K562 (cell line): ENCODE measurements around the gene HARS2. TPM values are rescaled to one million over a fixed set of nuclear protein-coding genes. Genes with fewer than 3 reads are reported as not detected.

Source experiments
- ATAC-seq: fragments of 200-7000 bp; cut with Tn5 transposase; 3 replicates; pipeline ENCODE4 v1.9.1; 2020; ENCODE audit warnings: moderate library complexity
- BruUV-seq: library from RNA; stranded (reverse); fragments of 400-500 nt; replicated peaks from 2 replicates; lab custom pipeline; 2021; lab: Mats Ljungman, UMichigan
- CTCF ChIA-PET: fragments of 300-600 bp; formaldehyde crosslinking; extraction: SDS; loops from one replicate; lab custom pipeline; 2021; ENCODE audit warnings: low intra/inter-chr PET ratio; lab: Yijun Ruan, JAX
- POLR2A ChIA-PET: fragments of 300-600, 350-650 bp; sonication (Branson Sonifier 250); formaldehyde crosslinking; extraction: SDS; loops from one replicate; lab custom pipeline; 2021; ENCODE audit warnings: antibody characterized with exemption, inconsistent platforms; lab: Yijun Ruan, JAX
- DNase-seq, 4 experiments: peaks; one replicate each; pipeline versions ENCODE4 v3.0.0 to v3.0.0-alpha.2; 2011 to 2018; ENCODE audit warnings: low spot score in 3 of 4, mixed read lengths in 3 of 4; ENCODE audit errors: extremely low read depth in 1 of 4
- FAIRE-seq: peaks from 2 replicates; lab custom pipeline; 2011; peaks lifted over from hg19 to GRCh38; lab: Jason Lieb, UNC
- H2AFZ ChIP-seq: 2 replicates; pipeline ENCODE4 v1.6.0; 2011; ENCODE audit warnings: low read depth, low read length, control low read depth, inconsistent platforms
- H3K27ac ChIP-seq: fragments of 200-600 bp; 3 replicates; pipeline ENCODE4 v1.8.0; 2011; ENCODE audit warnings: low read depth, mild to moderate bottlenecking, control low read depth, inconsistent platforms, low read length, moderate library complexity, mixed read lengths; ENCODE audit errors: extremely low read depth
- H3K27me3 ChIP-seq, 2 experiments: fragments of 300-600 bp in 1 of 2; 2 replicates in 1 of 2; 3 replicates in 1 of 2; pipeline versions ENCODE4 v1.6.0 to v1.8.0; 2011; ENCODE audit warnings: inconsistent platforms in 2 of 2, low read length in 2 of 2, mild to moderate bottlenecking in 1 of 2, mixed read lengths in 1 of 2, moderate library complexity in 1 of 2; ENCODE audit not compliant: control insufficient read depth in 2 of 2, insufficient read depth in 2 of 2
- H3K36me3 ChIP-seq: fragments of 300-600 bp; 3 replicates; pipeline ENCODE4 v1.8.0; 2011; ENCODE audit warnings: mild to moderate bottlenecking, low read length, inconsistent platforms; ENCODE audit not compliant: control insufficient read depth, insufficient read depth
- H3K4me1 ChIP-seq, 2 experiments: fragments of 200-600 bp in 1 of 2; replicated peaks in 1 of 2; 2 replicates in 1 of 2; 3 replicates in 1 of 2; pipeline versions ENCODE4 v1.5.1 to v1.8.0; 2011; ENCODE audit warnings: inconsistent platforms in 2 of 2, low read length in 2 of 2, mild to moderate bottlenecking in 1 of 2, mixed read lengths in 1 of 2, moderate library complexity in 1 of 2; ENCODE audit not compliant: control insufficient read depth in 2 of 2, insufficient read depth in 2 of 2
- H3K4me2 ChIP-seq: 2 replicates; pipeline ENCODE4 v1.6.1; 2011; ENCODE audit warnings: low read length, control low read depth, inconsistent platforms, mixed read lengths; ENCODE audit not compliant: insufficient read depth
- H3K4me3 ChIP-seq: fragments of 200-600 bp; sonication (generic), shearing (Covaris generic); 2 replicates; pipeline ENCODE4 v1.5.1; 2016; ENCODE audit warnings: control low read depth, inconsistent platforms
- H3K79me2 ChIP-seq: fragments of 200-600 bp; 3 replicates; pipeline ENCODE4 v1.8.0; 2011; ENCODE audit warnings: low read length, inconsistent platforms; ENCODE audit not compliant: control insufficient read depth, insufficient read depth
- H3K9ac ChIP-seq, 2 experiments: 2 replicates each; pipeline versions ENCODE4 v1.6.0 to v1.6.1; 2011; ENCODE audit warnings: low read depth in 2 of 2, low read length in 2 of 2, control low read depth in 1 of 2, inconsistent platforms in 1 of 2, mild to moderate bottlenecking in 1 of 2, mixed read lengths in 1 of 2; ENCODE audit not compliant: insufficient read depth in 1 of 2
- H3K9me1 ChIP-seq: one replicate; pipeline ENCODE4 v1.6.0; 2011; ENCODE audit warnings: inconsistent platforms, mild to moderate bottlenecking, low read length, moderate library complexity; ENCODE audit not compliant: control insufficient read depth, insufficient read depth
- H3K9me3 ChIP-seq: replicated peaks from 2 replicates; pipeline ENCODE4 v1.5.1; 2011; ENCODE audit warnings: low read depth, low read length, inconsistent platforms; ENCODE audit not compliant: control insufficient read depth, insufficient read depth
- H4K20me1 ChIP-seq: replicated peaks from 2 replicates; pipeline ENCODE4 v1.6.1; 2011; ENCODE audit warnings: low read length, inconsistent platforms, mixed read lengths; ENCODE audit not compliant: control insufficient read depth, insufficient read depth
- MYNN ChIP-seq, 2 experiments: sonication (generic); formaldehyde crosslinking in 1 of 2; IDR thresholded peaks; 2 replicates each; pipeline versions ENCODE4 v1.5.0 to v1.6.1; 2016 to 2020; ENCODE audit warnings: antibody characterized with exemption in 1 of 2, missing genetic modification reagents in 1 of 2
- PPARD ChIP-seq: fragments of 250-450 bp; sonication (Bioruptor Pico); IDR thresholded peaks from 2 replicates; pipeline ENCODE4 v1.8.0; 2022; ENCODE audit warnings: inconsistent platforms, mild to moderate bottlenecking, moderate library complexity
- SLC30A9 ChIP-seq: fragments of 250-450 bp; sonication (Bioruptor Pico); IDR thresholded peaks from 2 replicates; pipeline ENCODE4 v1.8.0; 2022; ENCODE audit warnings: mild to moderate bottlenecking, moderate library complexity
- SOX6 ChIP-seq: fragments of 450-650 bp; IDR thresholded peaks from 2 replicates; pipeline ENCODE4 v1.6.1; 2014; ENCODE audit warnings: mild to moderate bottlenecking
- ZNF449 ChIP-seq: fragments of 250-450 bp; sonication (Bioruptor Pico); IDR thresholded peaks from 2 replicates; pipeline ENCODE4 v1.8.0; 2022; ENCODE audit warnings: moderate library complexity, mild to moderate bottlenecking, inconsistent platforms
- WGBS: fragments of 100-300 bp; shearing (Covaris generic); methylation state at CpG from one replicate; pipeline ENCODE4 v1.1.6; 2016; ENCODE audit warnings: low coverage, mixed read lengths; ENCODE audit not compliant: insufficient coverage; ENCODE audit errors: missing lambda C conversion rate; 5-methylcytosine and 5-hydroxymethylcytosine counted together
- in situ Hi-C: fragments of 300-500 bp; cut with MboI; formaldehyde crosslinking; loops from 4 replicates; pipeline ENCODE4 v1.15.0; 2018; ENCODE audit warnings: inconsistent platforms, mixed read lengths
- intact Hi-C: fragments of 100-400 bp; cut with micrococcal nuclease; formaldehyde crosslinking; loops from 2 replicates; pipeline ENCODE4 v1.14.2; 2022
- polyA plus RNA-seq, 8 experiments: library from polyadenylated mRNA; depleted of rRNA in 4 of 8; stranded (reverse) in 5 of 8; unstranded in 3 of 8; fragments of >200 nt; fragmentation: Nextera tagmentation in 2 of 8; fragmentation: Illumina TruSeq in 1 of 8; extraction: Ambion mirVana in 2 of 8; extraction: Trizol in 1 of 8; gene quantifications; 2 replicates each; pipeline versions ENCODE4 v1.2.1 to v1.2.3, GENCODE V29; 2011 to 2014; ENCODE audit warnings: inconsistent platforms in 1 of 8, missing spikeins in 1 of 8
- total RNA-seq, 7 experiments: library from RNA; depleted of rRNA in 6 of 7; stranded (reverse); fragments of >200 nt in 6 of 7; fragmentation: Illumina TruSeq in 2 of 7; extraction: Trizol in 2 of 7; gene quantifications; 2 replicates each; pipeline versions ENCODE4 v1.2.1 to v1.2.3, GENCODE V29; 2011 to 2021; ENCODE audit warnings: low replicate concordance in 1 of 7

Gene HARS2
- total and polyA plus RNA-seq, 9 of the 15 experiments (the other 6 are each of a cell fraction or from before 2014, with no cell fraction given): 8.5 to 41.6 (median 27.1) TPM

- H3K4me1 ChIP-seq: peaks cover 10 to 16% of the 10 kb centered on the region in 2 experiments; a peak in 4 of 5 replicates
- BruUV-seq: no TSS peak
- DNase-seq (no peak), ATAC-seq (no peak), FAIRE-seq (no peak)
- ChIA-PET CTCF (no interaction called here), POLR2A (interaction anchor here (1.0 to 3.6 kb wide), 5 partner anchors 11 to 36 kb away, joined by 3 to 12 read pairs (median 4); partner anchors contain the start of genes HARS1, HARS2, IK and NDUFA2)
- WGBS: 96% methylated on average over 4 of the region's 4 CpGs
- no peak overlapping the region for H3K9ac ChIP-seq
- intact Hi-C loops (no loop called here), in situ Hi-C loops (no loop called here)
- H3K36me3 ChIP-seq: peaks cover 85% of the 10 kb centered on the region
- no peak overlapping the region for H3K4me2 ChIP-seq
- H3K79me2 ChIP-seq: no peaks in the 10 kb centered on the region
- H4K20me1 ChIP-seq: no peaks in the 10 kb centered on the region
- no peaks in the 10 kb centered on the region for H3K9me3 ChIP-seq
- no peak overlapping the region for H3K4me3 ChIP-seq
- H2AFZ ChIP-seq: no peak overlapping the region
- H3K9me1 ChIP-seq: no peaks in the 10 kb centered on the region
- TF ChIP-seq PPARD (CRISPR knock-in tag) (no peak), SOX6 (no peak), MYNN (IDR thresholded peaks at IDR 0.05) (0 out of 2 replicates have a peak, but pooled peaks have one; percentile 13), MYNN (CRISPR knock-in tag; IDR thresholded peaks at IDR 0.05) (no peak), SLC30A9 (CRISPR knock-in tag) (no peak), ZNF449 (CRISPR knock-in tag) (no peak)
- H3K27me3 ChIP-seq: no peaks in the 10 kb centered on the region
- no peak overlapping the region for H3K27ac ChIP-seq
Observed at GRCh38 chr5:140674629-140675028, 16.6 kb upstream of the HARS2 start.
